ENCODE measurements around the gene TRIO. TPM values are rescaled to one million over a fixed set of nuclear protein-coding genes. Genes with fewer than 3 reads are reported as not detected.

Gene TRIO
- total and polyA plus RNA-seq, 7 donors, result 18.5 to 77.5 (median 35.0) TPM

DNA sequence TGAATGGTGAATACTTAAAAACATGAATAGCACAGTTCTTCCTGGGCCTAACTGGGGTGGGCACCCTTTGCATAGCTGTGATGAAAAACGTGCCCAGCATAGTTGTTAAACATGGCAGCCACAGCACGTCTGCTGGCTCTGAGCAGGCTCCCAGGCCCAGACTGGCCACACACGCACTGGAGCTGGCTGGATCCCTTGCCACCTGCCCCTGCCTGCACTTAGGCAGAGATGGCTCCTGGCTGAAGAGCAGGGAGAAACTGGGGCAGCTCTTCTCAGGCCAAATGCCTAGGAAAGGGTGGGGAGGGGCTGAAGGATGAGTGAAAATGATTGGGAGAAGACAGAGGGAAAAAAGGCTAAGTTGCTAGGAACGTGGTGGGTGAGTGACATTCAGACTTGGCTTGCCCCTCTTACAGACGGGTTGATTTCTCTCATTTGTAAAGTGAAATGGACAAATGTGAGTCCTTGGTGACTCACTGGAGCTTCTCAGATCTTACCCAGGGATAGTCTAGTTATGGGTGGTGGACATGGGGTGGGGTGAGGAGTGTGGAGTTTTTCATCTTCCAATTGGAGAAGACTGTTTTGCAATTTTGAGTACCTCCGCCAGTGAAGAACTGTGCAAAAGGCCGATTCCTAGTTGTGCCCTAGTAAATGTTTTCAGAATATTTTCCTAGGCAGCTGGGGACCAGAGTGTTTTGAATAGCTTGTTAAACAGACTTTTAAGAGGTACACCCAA is 42.4 kb downstream of the TRIO start:
- no peak overlapping the region for H3K4me3 ChIP-seq
- H3K9me3 ChIP-seq, result no peaks in the 10 kb centered on the region
- DNase-seq, result peak; percentile 34 to 66
- no peaks in the 10 kb centered on the region for H3K36me3 ChIP-seq (ENCODE audit: insufficient read depth in 1 of 2, low read depth in 1 of 2)
- no peaks in the 10 kb centered on the region for H3K27me3 ChIP-seq (ENCODE audit: insufficient read depth in 3 of 3, low read length in 2 of 3)
- WGBS, 3 donors, result 39 to 44% (median 40%) methylated on average over 7 of the region's 7 CpGs
- TF ChIP-seq, protein P1, sequence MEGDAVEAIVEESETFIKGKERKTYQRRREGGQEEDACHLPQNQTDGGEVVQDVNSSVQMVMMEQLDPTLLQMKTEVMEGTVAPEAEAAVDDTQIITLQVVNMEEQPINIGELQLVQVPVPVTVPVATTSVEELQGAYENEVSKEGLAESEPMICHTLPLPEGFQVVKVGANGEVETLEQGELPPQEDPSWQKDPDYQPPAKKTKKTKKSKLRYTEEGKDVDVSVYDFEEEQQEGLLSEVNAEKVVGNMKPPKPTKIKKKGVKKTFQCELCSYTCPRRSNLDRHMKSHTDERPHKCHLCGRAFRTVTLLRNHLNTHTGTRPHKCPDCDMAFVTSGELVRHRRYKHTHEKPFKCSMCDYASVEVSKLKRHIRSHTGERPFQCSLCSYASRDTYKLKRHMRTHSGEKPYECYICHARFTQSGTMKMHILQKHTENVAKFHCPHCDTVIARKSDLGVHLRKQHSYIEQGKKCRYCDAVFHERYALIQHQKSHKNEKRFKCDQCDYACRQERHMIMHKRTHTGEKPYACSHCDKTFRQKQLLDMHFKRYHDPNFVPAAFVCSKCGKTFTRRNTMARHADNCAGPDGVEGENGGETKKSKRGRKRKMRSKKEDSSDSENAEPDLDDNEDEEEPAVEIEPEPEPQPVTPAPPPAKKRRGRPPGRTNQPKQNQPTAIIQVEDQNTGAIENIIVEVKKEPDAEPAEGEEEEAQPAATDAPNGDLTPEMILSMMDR (IDR thresholded peaks at IDR 0.05), result no peak
- H3K27ac ChIP-seq, result peak overlapping the region; percentile 80
- ATAC-seq, result peak; percentile 81 to 89 (median 83)
- peaks cover 85% of the 10 kb centered on the region for H3K4me1 ChIP-seq
- intact Hi-C loops (cut with DNase I), result no loop called here

- H3K4me3 ChIP-seq, result no peak overlapping the region
- H3K9me3 ChIP-seq, result no peaks in the 10 kb centered on the region
- WGBS, 3 donors, result 63 to 73% (median 66%) methylated on average over 7 of the region's 7 CpGs
- H3K4me1 ChIP-seq, result peaks cover 90% of the 10 kb centered on the region
- DNase-seq (no peak), ATAC-seq (no peak)
- no peaks in the 10 kb centered on the region for H3K27me3 ChIP-seq (ENCODE audit: insufficient read depth in 3 of 3, low read length in 2 of 3)
- H3K27ac ChIP-seq, result peak overlapping the region; percentile 80
- H3K36me3 ChIP-seq (ENCODE audit: insufficient read depth in 1 of 2, low read depth in 1 of 2), result no peaks in the 10 kb centered on the region
- intact Hi-C loops (cut with DNase I), result no loop called here
- TF ChIP-seq, protein P1 (IDR thresholded peaks at IDR 0.05), result no peak
Measured at GRCh38 chr5:14186059-14186830, 43.1 kb downstream of the TRIO start.

DNA sequence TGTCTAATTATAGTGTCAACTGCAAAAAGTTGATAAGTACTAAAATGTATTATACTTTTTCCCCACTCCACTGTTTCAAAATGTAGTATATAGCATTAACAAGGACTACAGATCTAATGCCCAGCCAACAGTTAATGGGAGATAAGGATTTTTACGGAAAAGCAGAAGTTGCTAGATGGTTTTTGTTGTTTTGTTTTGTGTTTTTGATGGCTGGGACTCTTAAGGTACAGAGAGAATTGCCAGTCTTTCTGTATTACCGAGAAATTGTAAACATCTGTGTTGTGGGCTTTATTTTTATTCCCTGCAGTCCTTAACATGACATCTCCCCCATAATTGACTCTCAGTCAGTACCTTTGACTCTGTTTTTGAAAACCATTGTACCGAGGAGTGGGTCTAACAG is 44.0 kb downstream of the TRIO start:
- H3K4me1 ChIP-seq, result peaks cover 92% of the 10 kb centered on the region
- WGBS, 3 donors, result 68 to 76% (median 72%) methylated on average over 3 of the region's 3 CpGs

GRCh38 chr5:14187660-14188059 is 44.5 kb downstream of the TRIO start:
- 59 to 68% (median 61%) methylated on average over 5 of the region's 5 CpGs for WGBS, 3 donors
- Histone ChIP-seq H3K9me3 (no peaks in the 10 kb centered on the region), H3K27ac (peak overlapping the region; percentile 43), H3K4me3 (no peak overlapping the region), H3K4me1 (peaks cover 93% of the 10 kb centered on the region), H3K27me3 (ENCODE audit: insufficient read depth in 3 of 3, low read length in 2 of 3) (no peaks in the 10 kb centered on the region), H3K36me3 (ENCODE audit: insufficient read depth in 1 of 2, low read depth in 1 of 2) (no peaks in the 10 kb centered on the region)
- no peak for DNase-seq
- intact Hi-C loops (cut with DNase I), result no loop called here
- TF ChIP-seq, protein P1 (IDR thresholded peaks at IDR 0.05), result no peak
- no peak for ATAC-seq

More for the DNA sequence above, 44.0 kb downstream of the TRIO start:
- intact Hi-C loops (cut with DNase I), result no loop called here
- TF ChIP-seq, protein P1 (IDR thresholded peaks at IDR 0.05), result no peak
- Histone ChIP-seq H3K27ac (peak overlapping the region; percentile 43), H3K9me3 (no peaks in the 10 kb centered on the region), H3K27me3 (ENCODE audit: insufficient read depth in 3 of 3, low read length in 2 of 3) (no peaks in the 10 kb centered on the region), H3K36me3 (ENCODE audit: insufficient read depth in 1 of 2, low read depth in 1 of 2) (no peaks in the 10 kb centered on the region), H3K4me3 (no peak overlapping the region)
- DNase-seq (no peak), ATAC-seq (no peak)

All from psoas muscle (tissue), 8 donors.